WERI-Rb-1 (cell line): ENCODE data around the gene ZNF791.

ENCODE experiments used
- DNase-seq: peaks from one replicate; pipeline ENCODE4 v3.0.0-alpha.2; 2020
- H3K27ac ChIP-seq: fragments of 250-450 bp; sonication (Bioruptor Pico); 2 replicates; pipeline ENCODE4 v1.5.1; 2020; ENCODE audit warnings: mild to moderate bottlenecking, moderate library complexity
- H3K27me3 ChIP-seq: fragments of 250-450 bp; sonication (Bioruptor Pico); 2 replicates; pipeline ENCODE4 v1.5.1; 2021; ENCODE audit warnings: mild to moderate bottlenecking, low read depth, moderate library complexity; ENCODE audit not compliant: insufficient read depth, severe bottlenecking
- H3K36me3 ChIP-seq: fragments of 250-450 bp; sonication (Bioruptor Pico); 2 replicates; pipeline ENCODE4 v1.5.1; 2020; ENCODE audit warnings: mild to moderate bottlenecking, moderate library complexity
- H3K4me3 ChIP-seq: 2 replicates; pipeline ENCODE4 v1.5.1; 2011; ENCODE audit warnings: low read depth, mild to moderate bottlenecking, control low read depth, low read length
- H3K9me3 ChIP-seq: fragments of 250-450 bp; sonication (Bioruptor Pico); 2 replicates; pipeline ENCODE4 v1.5.1; 2021; ENCODE audit warnings: mild to moderate bottlenecking, moderate library complexity; ENCODE audit not compliant: severe bottlenecking
- TF ChIP-seq, protein P1 (sequence below): IDR thresholded peaks from 2 replicates; pipeline ENCODE4 v1.5.1; 2011; ENCODE audit warnings: low read depth, mild to moderate bottlenecking, control low read depth, inconsistent platforms, low read length

The ZNF791 gene

GRCh38 chr19:12665671-12666264 is 55.0 kb downstream of the ZNF791 start:
- Histone ChIP-seq H3K27me3 (no peaks in the 10 kb centered on the region), H3K4me3 (peak overlapping the region; percentile 65), H3K27ac (no peak overlapping the region), H3K9me3 (no peaks in the 10 kb centered on the region), H3K36me3 (peaks cover 59% of the 10 kb centered on the region)
- no peak for DNase-seq
- TF ChIP-seq, protein P1, sequence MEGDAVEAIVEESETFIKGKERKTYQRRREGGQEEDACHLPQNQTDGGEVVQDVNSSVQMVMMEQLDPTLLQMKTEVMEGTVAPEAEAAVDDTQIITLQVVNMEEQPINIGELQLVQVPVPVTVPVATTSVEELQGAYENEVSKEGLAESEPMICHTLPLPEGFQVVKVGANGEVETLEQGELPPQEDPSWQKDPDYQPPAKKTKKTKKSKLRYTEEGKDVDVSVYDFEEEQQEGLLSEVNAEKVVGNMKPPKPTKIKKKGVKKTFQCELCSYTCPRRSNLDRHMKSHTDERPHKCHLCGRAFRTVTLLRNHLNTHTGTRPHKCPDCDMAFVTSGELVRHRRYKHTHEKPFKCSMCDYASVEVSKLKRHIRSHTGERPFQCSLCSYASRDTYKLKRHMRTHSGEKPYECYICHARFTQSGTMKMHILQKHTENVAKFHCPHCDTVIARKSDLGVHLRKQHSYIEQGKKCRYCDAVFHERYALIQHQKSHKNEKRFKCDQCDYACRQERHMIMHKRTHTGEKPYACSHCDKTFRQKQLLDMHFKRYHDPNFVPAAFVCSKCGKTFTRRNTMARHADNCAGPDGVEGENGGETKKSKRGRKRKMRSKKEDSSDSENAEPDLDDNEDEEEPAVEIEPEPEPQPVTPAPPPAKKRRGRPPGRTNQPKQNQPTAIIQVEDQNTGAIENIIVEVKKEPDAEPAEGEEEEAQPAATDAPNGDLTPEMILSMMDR, result no peak

GRCh38 chr19:12666265-12667048 is 55.7 kb downstream of the ZNF791 start, which contains the start of the genes MAN2B1 and WDR83:
TSS of gene MAN2B1 (minus strand) at chr19:12666742. CDS start at chr19:12666701, 41 bp downstream.
TSS of gene WDR83 (plus strand) at chr19:12666807. CDS start at chr19:12669791, 2,984 bp downstream.
- TF ChIP-seq, protein P1, result no peak
- H3K4me3 ChIP-seq, result peak within 1 kb of the TSS; percentile 65
- H3K27me3 ChIP-seq, result no peaks in the 10 kb centered on the region
- peak; percentile 77 for DNase-seq
- peak within 1 kb of the TSS; percentile 67 for H3K27ac ChIP-seq
- H3K9me3 ChIP-seq, result no peaks in the 10 kb centered on the region
- H3K36me3 ChIP-seq, result peaks cover 59% of the 10 kb centered on the region

DNA sequence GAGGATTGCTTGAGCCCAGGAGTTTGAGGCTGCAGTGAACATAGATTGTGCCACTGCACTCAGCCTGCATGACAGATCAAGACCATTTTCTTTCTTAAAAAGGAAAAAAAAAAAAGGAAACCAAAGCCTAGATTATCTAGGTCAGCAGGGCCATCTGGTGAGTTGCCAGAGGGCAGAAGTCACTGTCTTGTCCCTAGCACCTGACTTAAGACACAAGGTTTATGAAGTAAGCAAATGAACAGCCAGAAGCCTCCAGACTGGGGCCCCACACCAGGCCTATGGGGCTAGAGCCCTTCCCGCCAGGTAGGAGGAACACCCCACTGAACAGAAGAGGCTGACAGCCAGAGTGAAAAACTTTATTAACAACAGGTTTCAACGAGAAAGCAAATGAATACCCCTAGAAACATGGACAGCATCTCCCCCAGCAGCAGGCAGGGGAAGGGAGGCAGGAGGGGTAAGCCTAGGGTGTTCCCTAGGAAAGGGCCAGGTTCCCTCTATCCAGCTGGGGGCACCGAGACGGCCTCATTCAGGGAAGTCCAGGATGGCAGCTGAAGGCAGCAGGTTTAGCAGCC is 57.1 kb downstream of the ZNF791 start:
- no peaks in the 10 kb centered on the region for H3K27me3 ChIP-seq
- H3K36me3 ChIP-seq, result peaks cover 60% of the 10 kb centered on the region
- H3K4me3 ChIP-seq, result no peak overlapping the region
- no peak overlapping the region for H3K27ac ChIP-seq
- H3K9me3 ChIP-seq, result no peaks in the 10 kb centered on the region
- TF ChIP-seq, protein P1, result no peak
- DNase-seq, result no peak

- no peaks in the 10 kb centered on the region for H3K9me3 ChIP-seq
- H3K27me3 ChIP-seq, result no peaks in the 10 kb centered on the region
- TF ChIP-seq, protein P1, result no peak
- no peak for DNase-seq
- H3K4me3 ChIP-seq, result peak overlapping the region; percentile 88
- H3K36me3 ChIP-seq, result peaks cover 55% of the 10 kb centered on the region
- H3K27ac ChIP-seq, result peak overlapping the region; percentile 98
These were observed 57.6 kb downstream of the ZNF791 start for GRCh38 chr19:12668346-12668745.

DNA sequence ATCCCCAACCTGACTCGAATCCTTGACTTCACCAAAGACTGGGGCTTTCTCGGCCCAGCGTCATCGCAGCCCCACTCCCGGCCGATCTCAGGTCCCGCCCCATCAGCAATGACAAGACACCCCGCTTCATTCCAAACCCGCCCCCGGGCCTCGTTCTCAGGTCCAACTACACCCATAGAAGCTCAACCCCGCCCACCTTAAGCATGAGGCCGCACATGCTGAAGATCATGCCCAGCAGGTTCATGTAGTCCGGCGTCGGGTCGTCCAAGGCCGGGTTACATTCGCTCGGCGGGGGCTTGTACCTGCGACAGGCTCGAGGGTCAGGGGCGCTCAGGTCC is 58.2 kb downstream of the ZNF791 start:
- Histone ChIP-seq H3K4me3 (peak overlapping the region; percentile 88), H3K27ac (peak overlapping the region; percentile 98), H3K36me3 (peaks cover 55% of the 10 kb centered on the region), H3K27me3 (no peaks in the 10 kb centered on the region), H3K9me3 (no peaks in the 10 kb centered on the region)
- TF ChIP-seq, protein P1, result no peak
- DNase-seq, result peak; percentile 55
